NCI-H2081 treated with DMSO at 0.1 percent for 48 hours (cell line): ENCODE results near the gene LGR5.

Source experiments
- DNase-seq: peaks from one replicate; lab custom pipeline; 2025; lab: John Stamatoyannopoulos, UW

LGR5 gene

GRCh38 chr12:71439613-71440344 lies at the start of gene LGR5:
LGR5 (plus strand) TSS chr12:71439798; CDS start chr12:71440081, 283 bp downstream.
- no peak for DNase-seq

GRCh38 chr12:71392521-71393145 lies 47.0 kb upstream of the LGR5 start:
- DNase-seq, result peak; percentile 68

GRCh38 chr12:71393625-71394024 lies 46.0 kb upstream of the LGR5 start:
- DNase-seq, result no peak

GRCh38 chr12:71397433-71397954 lies 42.1 kb upstream of the LGR5 start:
- no peak for DNase-seq

- DNase-seq, result no peak
These were observed 40.4 kb upstream of the LGR5 start for GRCh38 chr12:71399197-71399596.

- no peak for DNase-seq
These were observed 39.1 kb upstream of the LGR5 start for GRCh38 chr12:71400481-71400880.

- no peak for DNase-seq
These were observed 33.7 kb upstream of the LGR5 start for GRCh38 chr12:71405884-71406283.

GRCh38 chr12:71407732-71408131 lies 31.9 kb upstream of the LGR5 start:
- no peak for DNase-seq

GRCh38 chr12:71410844-71411243 lies 28.8 kb upstream of the LGR5 start:
- no peak for DNase-seq

GRCh38 chr12:71411635-71412034 lies 28.0 kb upstream of the LGR5 start:
- no peak for DNase-seq

- peak; percentile 10 for DNase-seq
These were observed 24.0 kb upstream of the LGR5 start for GRCh38 chr12:71415336-71416231.

- no peak for DNase-seq
These were observed 22.4 kb upstream of the LGR5 start for GRCh38 chr12:71417181-71417580.

GRCh38 chr12:71420775-71421406 lies 18.7 kb upstream of the LGR5 start:
- no peak for DNase-seq

- no peak for DNase-seq
These were observed 13.9 kb upstream of the LGR5 start for GRCh38 chr12:71425568-71426299.

GRCh38 chr12:71426300-71427047 lies 13.1 kb upstream of the LGR5 start:
- DNase-seq, result no peak

GRCh38 chr12:71430756-71431155 lies 8.8 kb upstream of the LGR5 start:
- DNase-seq, result no peak

- no peak for DNase-seq
These were observed 7.6 kb upstream of the LGR5 start for GRCh38 chr12:71431991-71432390.

GRCh38 chr12:71432936-71433335 lies 6.7 kb upstream of the LGR5 start:
- no peak for DNase-seq

- no peak for DNase-seq
These were observed 2.9 kb upstream of the LGR5 start for GRCh38 chr12:71436696-71437095.

GRCh38 chr12:71438670-71439361 lies 782 bp upstream of the LGR5 start:
- no peak for DNase-seq
